Stimulated activated naive CD8-positive, alpha-beta T cell treated with anti-CD3 and anti-CD28 coated beads, Interleukin-15, Interleukin-2, amounts not matched to agents 100 U/mL and 50 U/mL, for 24 hours (primary cell): ENCODE measurements around the gene EPHA6.

Experiments used
- ATAC-seq: fragments of 150-1000 bp; cut with Tn5 transposase; one replicate; pipeline ENCODE4 v1.10.0; 2021
- DNase-seq: peaks from one replicate; pipeline ENCODE4 v3.0.0; 2021

Gene EPHA6

GRCh38 chr3:97647441-97647982 is 833.1 kb downstream of the EPHA6 start:
- DNase-seq (no peak), ATAC-seq (no peak)

- no peak for ATAC-seq
- DNase-seq, result no peak
These were observed 841.6 kb downstream of the EPHA6 start for GRCh38 chr3:97655971-97656370.

- DNase-seq (no peak), ATAC-seq (no peak)
These were observed 842.2 kb downstream of the EPHA6 start for GRCh38 chr3:97656638-97657037.

- ATAC-seq (no peak), DNase-seq (no peak)
These were observed 844.4 kb downstream of the EPHA6 start for GRCh38 chr3:97658668-97659285.

GRCh38 chr3:97662264-97662663 is 847.9 kb downstream of the EPHA6 start:
- DNase-seq, result no peak
- ATAC-seq, result no peak

GRCh38 chr3:97662762-97663161 is 848.4 kb downstream of the EPHA6 start:
- DNase-seq (no peak), ATAC-seq (no peak)

GRCh38 chr3:97665896-97666295 is 851.5 kb downstream of the EPHA6 start:
- ATAC-seq (no peak), DNase-seq (no peak)

- ATAC-seq, result no peak
- DNase-seq, result no peak
These were observed 856.6 kb downstream of the EPHA6 start for GRCh38 chr3:97670952-97671351.

GRCh38 chr3:97673357-97673997 is 859.1 kb downstream of the EPHA6 start:
- no peak for DNase-seq
- ATAC-seq, result no peak

GRCh38 chr3:97674461-97674860 is 860.1 kb downstream of the EPHA6 start:
- DNase-seq (no peak), ATAC-seq (no peak)

- no peak for DNase-seq
- no peak for ATAC-seq
These were observed 865.8 kb downstream of the EPHA6 start for GRCh38 chr3:97680210-97680609.

- ATAC-seq (no peak), DNase-seq (no peak)
These were observed 866.3 kb downstream of the EPHA6 start for GRCh38 chr3:97680696-97681095.

GRCh38 chr3:97684490-97684889 is 870.1 kb downstream of the EPHA6 start:
- DNase-seq, result no peak
- ATAC-seq, result no peak

GRCh38 chr3:97686258-97686657 is 871.9 kb downstream of the EPHA6 start:
- ATAC-seq (no peak), DNase-seq (no peak)

GRCh38 chr3:97687734-97688133 is 873.3 kb downstream of the EPHA6 start:
- no peak for DNase-seq
- no peak for ATAC-seq

GRCh38 chr3:97689111-97689510 is 874.7 kb downstream of the EPHA6 start:
- no peak for ATAC-seq
- DNase-seq, result no peak

- DNase-seq (no peak), ATAC-seq (no peak)
These were observed 875.6 kb downstream of the EPHA6 start for GRCh38 chr3:97689962-97690361.

- DNase-seq (no peak), ATAC-seq (no peak)
These were observed 877.0 kb downstream of the EPHA6 start for GRCh38 chr3:97691354-97691753.

GRCh38 chr3:97692389-97692788 is 878.0 kb downstream of the EPHA6 start:
- DNase-seq (no peak), ATAC-seq (no peak)

GRCh38 chr3:97692831-97693230 is 878.4 kb downstream of the EPHA6 start:
- DNase-seq (no peak), ATAC-seq (no peak)

GRCh38 chr3:97694876-97695275 is 880.5 kb downstream of the EPHA6 start:
- DNase-seq (no peak), ATAC-seq (no peak)

GRCh38 chr3:97698691-97699090 is 884.3 kb downstream of the EPHA6 start:
- DNase-seq (no peak), ATAC-seq (no peak)

GRCh38 chr3:97699889-97700288 is 885.5 kb downstream of the EPHA6 start:
- DNase-seq (no peak), ATAC-seq (no peak)

GRCh38 chr3:97705764-97706163 is 891.4 kb downstream of the EPHA6 start:
- DNase-seq (no peak), ATAC-seq (no peak)
